Peyer's patch (tissue), 4 donors: ENCODE results near the gene CYP27B1.

Experiments used
- CTCF ChIP-seq, 6 experiments: fragments of 450-650 bp in 4 of 6; fragments of 200-600 bp in 2 of 6; sonication (generic) in 1 of 6; IDR thresholded peaks; one replicate each; pipeline ENCODE4 v1.5.1; 2017 to 2019; ENCODE audit warnings: antibody characterized with exemption in 6 of 6, mild to moderate bottlenecking in 3 of 6, moderate library complexity in 1 of 6
- POLR2A ChIP-seq, 2 donors: fragments of 450-650 bp; IDR thresholded peaks; one replicate each; pipeline ENCODE4 v1.5.1; 2017; ENCODE audit warnings: antibody characterized with exemption in 2 of 2, mild to moderate bottlenecking in 2 of 2, moderate library complexity in 2 of 2

- no peak for TF ChIP-seq POLR2A (IDR thresholded peaks at IDR 0.05)
- TF ChIP-seq CTCF (IDR thresholded peaks at IDR 0.05): no peak
Measured at GRCh38 chr12:57795354-57795753, 28.5 kb upstream of the CYP27B1 start.
